HT-29 (cell line): ENCODE results near the gene GAMT. TPM values are rescaled to one million over a fixed set of nuclear protein-coding genes. Genes with fewer than 3 reads are reported as not detected.

Source experiments
- DNase-seq: peaks from one replicate; pipeline ENCODE4 v3.0.0-alpha.2; 2015; ENCODE audit warnings: low spot score
- total RNA-seq: library from RNA; depleted of rRNA; stranded (reverse); fragments of >200 nt; shearing (Covaris generic); gene quantifications from 2 replicates; pipeline ENCODE4 v1.2.3, GENCODE V29; 2014

GAMT gene
- total RNA-seq, 1 experiment from 2014 or later: 0.97 TPM

- no peak for DNase-seq
These were observed 511 bp upstream of the GAMT start for GRCh38 chr19:1401889-1402217.

DNA sequence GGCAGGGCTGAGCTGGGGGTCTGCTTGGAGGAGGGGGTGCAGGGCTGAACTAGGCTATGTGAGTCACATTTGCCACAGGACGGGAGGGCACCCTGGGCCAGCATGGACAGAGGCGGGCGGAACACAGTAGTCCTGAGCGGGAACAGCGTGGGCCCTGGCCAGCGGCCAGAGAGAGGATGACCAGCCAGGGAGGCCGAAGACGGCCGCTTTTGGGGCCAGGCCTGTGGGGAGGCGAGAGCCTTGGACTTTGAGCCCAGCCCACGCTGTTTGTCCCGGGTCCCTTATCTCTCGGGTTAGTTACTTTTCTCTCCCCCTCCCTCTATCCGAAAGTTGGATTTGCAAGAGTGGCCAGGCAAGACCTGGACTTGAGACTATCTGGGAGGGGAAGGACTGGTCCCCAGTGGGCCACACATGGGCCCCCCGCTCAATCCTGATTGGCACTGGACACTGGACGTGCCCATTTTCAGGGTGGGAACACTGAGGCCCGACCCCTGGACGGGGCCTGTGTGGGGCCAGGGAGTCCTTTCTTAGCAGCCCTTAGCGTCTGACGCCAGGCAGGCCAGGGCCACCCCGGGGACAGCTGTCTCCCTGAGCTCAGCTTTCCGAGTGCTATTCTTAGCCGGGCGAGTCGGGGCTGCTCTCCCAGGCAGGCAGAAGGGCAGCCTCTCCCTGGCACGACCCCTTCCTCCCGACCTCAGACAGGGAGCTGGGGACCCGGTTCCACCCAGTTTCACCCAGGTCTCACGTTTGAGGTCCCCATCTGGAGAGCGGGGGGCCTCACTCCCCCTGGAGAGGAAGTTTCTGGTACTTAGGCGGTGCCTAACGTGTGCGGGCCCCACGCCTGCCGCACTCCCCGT is 833 bp downstream of the GAMT start:
- DNase-seq: peak; percentile 10

- no peak for DNase-seq
These were observed 1.6 kb downstream of the GAMT start for GRCh38 chr19:1399745-1400144.

DNA sequence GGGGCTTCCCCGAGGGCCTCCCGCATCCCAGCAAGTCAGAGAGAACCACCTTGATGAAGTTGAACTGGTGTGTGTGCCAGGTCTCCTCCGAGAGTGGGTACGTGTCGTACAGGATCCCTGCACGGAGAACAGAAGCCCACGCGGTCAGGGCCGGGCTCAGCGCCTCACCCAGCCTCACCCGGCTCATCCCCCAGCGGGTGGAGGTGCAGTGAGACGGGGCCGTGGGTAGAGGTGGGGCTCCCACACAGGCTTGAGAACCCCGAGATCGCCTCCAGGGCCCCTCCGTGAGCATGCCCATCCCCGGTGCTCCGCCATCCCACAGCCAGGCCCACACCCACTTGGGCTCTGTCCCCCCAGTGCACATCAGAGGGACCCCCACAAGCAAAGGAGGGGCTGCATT is 2.3 kb downstream of the GAMT start:
- DNase-seq: no peak

- DNase-seq: peak; percentile 10
These were observed 3.5 kb downstream of the GAMT start for GRCh38 chr19:1397838-1398237.

- DNase-seq: peak; percentile 13
These were observed 4.3 kb downstream of the GAMT start for GRCh38 chr19:1396768-1397679.

DNA sequence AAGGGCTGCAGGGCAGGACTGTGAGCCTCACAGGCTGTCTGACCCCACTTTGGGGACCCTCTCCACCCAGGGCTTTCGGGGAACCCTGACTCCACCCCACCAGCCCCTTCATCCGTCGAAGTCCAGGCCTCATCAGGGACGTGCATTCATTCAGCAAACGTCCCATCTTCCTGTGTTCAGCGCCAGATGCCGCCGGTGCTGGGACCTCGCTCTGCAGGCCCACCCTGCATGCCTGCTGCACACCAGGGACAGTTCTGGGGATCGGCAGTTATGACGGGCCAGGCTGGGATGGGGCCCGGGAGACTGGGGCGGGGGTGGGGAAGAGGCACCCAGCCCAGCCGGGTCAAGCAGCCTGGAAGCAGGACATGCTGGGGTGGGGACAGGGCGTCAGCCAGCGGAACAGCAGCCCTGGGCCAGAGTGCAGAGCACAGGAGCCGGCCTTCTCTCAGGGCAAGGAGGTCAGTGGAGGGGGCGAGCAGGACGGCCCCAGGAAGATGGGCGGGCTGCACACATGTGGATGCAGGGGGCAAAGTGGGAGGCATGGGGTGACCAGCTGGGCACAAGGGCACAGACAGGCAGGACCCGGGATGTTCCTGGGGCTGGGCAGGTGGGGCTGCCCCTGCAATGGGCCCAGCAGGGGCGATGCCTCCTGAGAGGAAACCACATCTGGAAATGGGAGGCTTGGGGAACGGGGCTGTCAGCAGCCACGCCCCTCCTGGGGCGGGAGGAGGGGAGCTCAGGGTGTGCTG is 5.1 kb downstream of the GAMT start:
- DNase-seq: no peak

DNA sequence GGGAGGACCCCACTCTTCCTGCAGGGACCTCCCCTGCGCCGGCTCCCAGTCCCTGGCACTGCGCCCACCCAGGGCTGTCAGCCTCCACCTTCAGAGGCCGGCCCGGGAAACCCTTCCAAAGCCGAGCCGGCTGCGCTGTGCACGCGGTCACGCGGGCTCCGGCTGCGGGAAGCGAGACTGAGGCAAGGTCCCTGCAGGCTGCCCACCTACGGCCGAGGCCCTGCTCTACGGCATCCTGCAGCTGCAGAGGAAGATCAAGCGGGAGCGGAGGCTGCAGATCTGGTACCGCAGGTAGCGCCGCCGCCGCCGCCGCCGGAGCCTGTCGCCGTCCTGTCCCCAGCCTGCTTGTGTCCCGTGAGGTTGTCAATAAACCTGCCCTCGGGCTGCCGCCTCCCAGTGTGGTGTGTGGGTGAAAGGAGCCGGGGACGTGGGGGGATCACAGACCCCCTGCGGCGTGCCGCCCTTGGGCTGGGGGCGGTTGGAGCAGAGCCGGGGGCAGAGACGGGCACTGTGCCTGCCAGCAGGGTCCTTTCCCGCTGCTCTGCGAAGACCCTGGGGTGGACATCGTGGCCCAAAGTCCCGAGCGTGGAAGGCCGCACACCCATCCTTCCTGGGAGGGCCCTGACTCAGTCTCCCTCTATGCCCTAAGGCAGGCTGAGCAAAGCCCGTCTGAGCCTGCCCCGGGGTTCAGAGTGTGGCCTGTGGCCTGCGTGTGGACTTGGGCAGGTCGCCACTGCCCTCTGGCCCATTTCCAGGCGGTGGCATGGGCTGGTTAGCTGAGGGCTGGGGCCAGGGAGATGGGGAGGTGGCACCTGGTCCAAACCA is 5.9 kb downstream of the GAMT start:
- DNase-seq: no peak

GRCh38 chr19:1394252-1395193 is 6.8 kb downstream of the GAMT start:
- peak; percentile 42 for DNase-seq

DNA sequence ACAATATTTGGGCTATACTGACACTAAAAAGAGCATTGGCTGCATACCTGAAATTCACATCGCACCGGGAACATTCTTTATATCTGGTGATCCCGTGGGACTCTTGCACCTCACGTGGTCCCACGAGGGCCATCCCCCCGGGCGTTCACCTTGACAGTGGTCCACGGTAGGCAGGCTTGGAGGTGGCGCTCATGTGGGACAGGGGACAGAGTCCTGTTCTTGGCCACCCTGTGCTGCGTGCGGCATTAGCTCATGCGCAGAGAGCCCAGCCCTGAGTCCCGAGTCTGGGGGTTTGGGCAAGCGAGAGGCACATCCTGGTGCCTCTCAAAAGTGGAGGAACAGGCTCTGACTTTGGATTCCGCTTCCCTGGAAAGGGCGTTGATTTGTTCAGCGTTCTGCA is 7.5 kb downstream of the GAMT start:
- DNase-seq: no peak

- no peak for DNase-seq
These were observed 8.3 kb downstream of the GAMT start for GRCh38 chr19:1392939-1393530.

- DNase-seq: no peak
These were observed 8.9 kb downstream of the GAMT start for GRCh38 chr19:1392407-1392806.

DNA sequence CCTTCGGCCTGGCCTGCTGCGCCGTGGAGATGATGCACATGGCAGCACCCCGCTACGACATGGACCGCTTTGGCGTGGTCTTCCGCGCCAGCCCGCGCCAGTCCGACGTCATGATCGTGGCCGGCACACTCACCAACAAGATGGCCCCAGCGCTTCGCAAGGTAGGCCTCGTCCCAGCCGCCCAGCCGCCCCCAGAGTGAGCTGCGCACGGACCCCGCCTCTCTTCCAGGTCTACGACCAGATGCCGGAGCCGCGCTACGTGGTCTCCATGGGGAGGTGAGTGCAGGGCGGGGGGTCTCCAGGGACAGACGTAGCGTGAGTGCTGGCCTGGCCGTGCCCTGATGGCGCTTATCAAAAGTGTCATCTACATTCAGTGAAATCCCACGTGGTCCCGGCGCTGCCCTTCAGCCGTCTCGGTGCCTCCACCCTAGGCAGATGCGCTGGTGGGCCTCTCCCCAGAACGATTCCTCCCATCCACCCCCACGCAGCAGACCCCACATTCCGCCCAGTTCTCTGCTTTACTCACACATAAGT is 10.4 kb downstream of the GAMT start:
- no peak for DNase-seq

GRCh38 chr19:1389033-1389940 is 12.1 kb downstream of the GAMT start:
- DNase-seq: no peak

DNA sequence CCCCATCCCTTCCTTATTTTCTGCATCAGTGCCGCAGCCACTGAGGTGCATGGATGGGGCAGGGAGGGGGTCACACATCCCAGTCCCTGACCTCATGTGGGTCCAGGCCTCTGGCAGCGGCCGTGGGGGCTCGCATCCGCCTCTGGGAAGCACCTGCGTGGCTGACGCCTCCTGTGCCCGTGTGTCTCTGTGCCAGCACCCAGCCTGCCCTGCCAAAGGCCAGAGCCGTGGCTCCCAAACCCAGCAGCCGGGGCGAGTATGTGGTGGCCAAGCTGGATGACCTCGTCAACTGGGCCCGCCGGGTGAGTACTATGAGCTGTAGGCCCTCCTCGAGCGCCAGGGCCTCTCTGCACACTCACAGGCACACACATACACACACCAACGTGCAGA is 12.7 kb downstream of the GAMT start:
- DNase-seq: no peak

- no peak for DNase-seq
These were observed 13.4 kb downstream of the GAMT start for GRCh38 chr19:1387684-1388636.
